Measurements from ENCODE around the gene TTLL10.

DNA sequence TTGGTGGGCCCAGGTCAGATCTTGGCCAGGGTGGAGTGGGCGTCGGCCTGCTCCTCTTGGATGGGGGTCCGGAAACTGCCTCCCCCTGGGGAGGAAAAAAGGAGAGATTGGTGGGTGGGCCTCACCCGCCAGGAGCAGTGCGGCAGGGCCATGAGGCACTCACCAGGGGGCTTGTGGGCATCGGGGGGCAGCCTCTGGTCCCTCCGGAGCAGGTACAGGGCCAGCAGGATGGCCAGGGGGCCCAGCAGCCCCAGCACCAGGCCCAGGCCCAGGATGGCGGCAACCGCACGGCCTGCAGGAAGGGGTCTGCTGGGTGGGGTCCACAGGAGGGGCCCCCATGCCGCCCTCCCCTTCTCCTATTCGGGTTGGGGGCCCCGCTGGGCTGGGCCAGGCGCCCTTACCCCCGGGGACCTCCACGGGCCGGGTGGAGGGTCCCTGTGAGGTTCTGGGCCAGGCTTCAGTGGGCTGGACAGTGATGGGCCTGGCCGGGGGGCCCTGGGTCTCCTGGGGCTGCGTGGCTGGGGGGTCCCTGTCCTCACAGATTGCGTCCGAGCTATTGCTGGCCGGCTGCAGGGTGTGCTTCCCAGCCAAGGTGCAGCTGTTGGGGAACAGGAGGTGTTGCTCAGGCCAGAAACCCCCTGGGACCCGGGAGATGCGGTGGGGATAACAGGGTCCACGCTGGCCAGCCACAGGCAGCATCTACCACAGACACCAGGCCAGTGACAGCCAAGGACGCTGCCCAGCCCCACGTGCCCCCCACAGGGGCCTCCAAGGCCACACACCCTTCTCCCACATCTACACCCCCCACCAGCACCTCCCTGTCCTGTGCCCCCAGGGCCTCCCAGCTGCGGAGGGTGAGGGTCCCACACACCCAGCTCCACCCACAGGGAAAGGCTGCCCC, 38.1 kb downstream of the TTLL10 start:
- TF ChIP-seq, protein P1, sequence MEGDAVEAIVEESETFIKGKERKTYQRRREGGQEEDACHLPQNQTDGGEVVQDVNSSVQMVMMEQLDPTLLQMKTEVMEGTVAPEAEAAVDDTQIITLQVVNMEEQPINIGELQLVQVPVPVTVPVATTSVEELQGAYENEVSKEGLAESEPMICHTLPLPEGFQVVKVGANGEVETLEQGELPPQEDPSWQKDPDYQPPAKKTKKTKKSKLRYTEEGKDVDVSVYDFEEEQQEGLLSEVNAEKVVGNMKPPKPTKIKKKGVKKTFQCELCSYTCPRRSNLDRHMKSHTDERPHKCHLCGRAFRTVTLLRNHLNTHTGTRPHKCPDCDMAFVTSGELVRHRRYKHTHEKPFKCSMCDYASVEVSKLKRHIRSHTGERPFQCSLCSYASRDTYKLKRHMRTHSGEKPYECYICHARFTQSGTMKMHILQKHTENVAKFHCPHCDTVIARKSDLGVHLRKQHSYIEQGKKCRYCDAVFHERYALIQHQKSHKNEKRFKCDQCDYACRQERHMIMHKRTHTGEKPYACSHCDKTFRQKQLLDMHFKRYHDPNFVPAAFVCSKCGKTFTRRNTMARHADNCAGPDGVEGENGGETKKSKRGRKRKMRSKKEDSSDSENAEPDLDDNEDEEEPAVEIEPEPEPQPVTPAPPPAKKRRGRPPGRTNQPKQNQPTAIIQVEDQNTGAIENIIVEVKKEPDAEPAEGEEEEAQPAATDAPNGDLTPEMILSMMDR (IDR thresholded peaks at IDR 0.05): no peak
- TF ChIP-seq POLR2A (IDR thresholded peaks at IDR 0.05): no peak
- TF ChIP-seq EP300 (IDR thresholded peaks at IDR 0.05): no peak

Data from tibial nerve (tissue), 4 donors.